ENCODE measurements around the gene IGFBPL1.

Gene IGFBPL1

GRCh38 chr9:38370176-38370575 lies 54.1 kb downstream of the IGFBPL1 start:
- TF ChIP-seq CTCF (IDR thresholded peaks at IDR 0.05; ENCODE audit: low read depth, low read length, poor library complexity, severe bottlenecking) (no peak), EZH2phosphoT487 (IDR thresholded peaks at IDR 0.05; ENCODE audit: borderline replicate concordance, low read length) (no peak)
- no peaks in the 10 kb centered on the region for H4K20me1 ChIP-seq (ENCODE audit: control insufficient read depth, insufficient read depth, low read depth, low read length)
- no peak overlapping the region for H3K4me2 ChIP-seq (ENCODE audit: low read length)
- H3K27me3 ChIP-seq (ENCODE audit: control insufficient read depth, low read length): peaks cover 2% of the 10 kb centered on the region; the same call in 1 of the 2 replicates
- no peak overlapping the region for H3K27ac ChIP-seq (ENCODE audit: low read depth, low read length)
- no peaks in the 10 kb centered on the region for H3K9me2 ChIP-seq (replicated peaks; ENCODE audit: control insufficient read depth, low read length)
- no peaks in the 10 kb centered on the region for H3K36me3 ChIP-seq (ENCODE audit: control insufficient read depth, low read length)
- no peaks in the 10 kb centered on the region for H3K4me1 ChIP-seq (ENCODE audit: control insufficient read depth, low read length)
- no peak overlapping the region for H3K4me3 ChIP-seq (ENCODE audit: low read length)
- no peaks in the 10 kb centered on the region for H3F3A ChIP-seq (ENCODE audit: control insufficient read depth, insufficient read depth)
- no peaks in the 10 kb centered on the region for H3K79me2 ChIP-seq (ENCODE audit: control insufficient read depth, low read length)
- no peaks in the 10 kb centered on the region for H3K9me3 ChIP-seq (ENCODE audit: control insufficient read depth, insufficient read depth, low read length)

GRCh38 chr9:38368731-38369130 lies 55.5 kb downstream of the IGFBPL1 start:
- no peaks in the 10 kb centered on the region for H4K20me1 ChIP-seq (ENCODE audit: control insufficient read depth, insufficient read depth, low read depth, low read length)
- no peak for TF ChIP-seq EZH2phosphoT487 (IDR thresholded peaks at IDR 0.05; ENCODE audit: borderline replicate concordance, low read length)
- TF ChIP-seq CTCF (IDR thresholded peaks at IDR 0.05; ENCODE audit: low read depth, low read length, poor library complexity, severe bottlenecking): no peak
- H3K36me3 ChIP-seq (ENCODE audit: control insufficient read depth, low read length): no peaks in the 10 kb centered on the region
- H3K27me3 ChIP-seq (ENCODE audit: control insufficient read depth, low read length): no peaks in the 10 kb centered on the region
- H3K4me2 ChIP-seq (ENCODE audit: low read length): no peak overlapping the region
- H3K27ac ChIP-seq (ENCODE audit: low read depth, low read length): no peak overlapping the region
- H3K4me1 ChIP-seq (ENCODE audit: control insufficient read depth, low read length): no peaks in the 10 kb centered on the region
- H3K79me2 ChIP-seq (ENCODE audit: control insufficient read depth, low read length): no peaks in the 10 kb centered on the region
- no peaks in the 10 kb centered on the region for H3K9me3 ChIP-seq (ENCODE audit: control insufficient read depth, insufficient read depth, low read length)
- H3K4me3 ChIP-seq (ENCODE audit: low read length): no peak overlapping the region
- H3F3A ChIP-seq (ENCODE audit: control insufficient read depth, insufficient read depth): no peaks in the 10 kb centered on the region
- no peaks in the 10 kb centered on the region for H3K9me2 ChIP-seq (replicated peaks; ENCODE audit: control insufficient read depth, low read length)

- H3K4me1 ChIP-seq (ENCODE audit: control insufficient read depth, low read length): no peaks in the 10 kb centered on the region
- no peaks in the 10 kb centered on the region for H3F3A ChIP-seq (ENCODE audit: control insufficient read depth, insufficient read depth)
- H3K4me3 ChIP-seq (ENCODE audit: low read length): no peak overlapping the region
- no peak overlapping the region for H3K27ac ChIP-seq (ENCODE audit: low read depth, low read length)
- no peaks in the 10 kb centered on the region for H3K27me3 ChIP-seq (ENCODE audit: control insufficient read depth, low read length)
- no peaks in the 10 kb centered on the region for H3K9me3 ChIP-seq (ENCODE audit: control insufficient read depth, insufficient read depth, low read length)
- no peak for TF ChIP-seq CTCF (IDR thresholded peaks at IDR 0.05; ENCODE audit: low read depth, low read length, poor library complexity, severe bottlenecking)
- TF ChIP-seq EZH2phosphoT487 (IDR thresholded peaks at IDR 0.05; ENCODE audit: borderline replicate concordance, low read length): no peak
- H3K79me2 ChIP-seq (ENCODE audit: control insufficient read depth, low read length): no peaks in the 10 kb centered on the region
- H3K9me2 ChIP-seq (replicated peaks; ENCODE audit: control insufficient read depth, low read length): no peaks in the 10 kb centered on the region
- H3K4me2 ChIP-seq (ENCODE audit: low read length): no peak overlapping the region
- no peaks in the 10 kb centered on the region for H3K36me3 ChIP-seq (ENCODE audit: control insufficient read depth, low read length)
- no peaks in the 10 kb centered on the region for H4K20me1 ChIP-seq (ENCODE audit: control insufficient read depth, insufficient read depth, low read depth, low read length)
These were observed 56.4 kb downstream of the IGFBPL1 start for GRCh38 chr9:38367898-38368297.

- Histone ChIP-seq H3K27ac (ENCODE audit: low read depth, low read length) (no peak overlapping the region), H4K20me1 (ENCODE audit: control insufficient read depth, insufficient read depth, low read depth, low read length) (no peaks in the 10 kb centered on the region), H3K9me2 (replicated peaks; ENCODE audit: control insufficient read depth, low read length) (no peaks in the 10 kb centered on the region), H3K9me3 (ENCODE audit: control insufficient read depth, insufficient read depth, low read length) (no peaks in the 10 kb centered on the region), H3K4me1 (ENCODE audit: control insufficient read depth, low read length) (no peaks in the 10 kb centered on the region), H3K4me2 (ENCODE audit: low read length) (no peak overlapping the region), H3F3A (ENCODE audit: control insufficient read depth, insufficient read depth) (no peaks in the 10 kb centered on the region), H3K79me2 (ENCODE audit: control insufficient read depth, low read length) (no peaks in the 10 kb centered on the region), H3K36me3 (ENCODE audit: control insufficient read depth, low read length) (no peaks in the 10 kb centered on the region), H3K4me3 (ENCODE audit: low read length) (no peak overlapping the region), H3K27me3 (ENCODE audit: control insufficient read depth, low read length) (no peaks in the 10 kb centered on the region)
- TF ChIP-seq CTCF (IDR thresholded peaks at IDR 0.05; ENCODE audit: low read depth, low read length, poor library complexity, severe bottlenecking) (no peak), EZH2phosphoT487 (IDR thresholded peaks at IDR 0.05; ENCODE audit: borderline replicate concordance, low read length) (no peak)
These were observed 60.7 kb downstream of the IGFBPL1 start for GRCh38 chr9:38363589-38363925.
